HepG2 (cell line): ENCODE data around the gene UAP1L1. TPM values are rescaled to one million over a fixed set of nuclear protein-coding genes. Genes with fewer than 3 reads are reported as not detected.
"Not testable (repeated sequence)": the region's sequence is repeated elsewhere in the genome, so short reads cannot be mapped to it uniquely, and the experiment has no call there.

Experiments
- ATAC-seq: fragments of 200-7000 bp; cut with Tn5 transposase; 3 replicates; pipeline ENCODE4 v1.9.1; 2020; ENCODE audit warnings: mild to moderate bottlenecking, moderate library complexity
- BruUV-seq: library from RNA; stranded (reverse); fragments of 400-500 nt; replicated peaks from 2 replicates; lab custom pipeline; 2021; lab: Mats Ljungman, UMichigan
- CTCF ChIA-PET: fragments of 300-600 bp; formaldehyde crosslinking; extraction: SDS; loops from one replicate; lab custom pipeline; 2021; ENCODE audit warnings: low total read pairs, inconsistent platforms, low intra/inter-chr PET ratio; lab: Yijun Ruan, JAX
- POLR2A ChIA-PET: fragments of 350-600 bp; sonication (Branson Sonifier 250); formaldehyde crosslinking; loops from one replicate; lab custom pipeline; 2020; ENCODE audit warnings: antibody characterized with exemption, inconsistent platforms; lab: Yijun Ruan, JAX
- DNase-seq: peaks from one replicate; pipeline ENCODE4 v3.0.0-alpha.2; 2015; ENCODE audit warnings: low spot score
- FAIRE-seq: peaks from 3 replicates; lab custom pipeline; 2011; peaks lifted over from hg19 to GRCh38; lab: Jason Lieb, UNC
- H2AFZ ChIP-seq: one replicate; pipeline ENCODE4 v1.6.1; 2011; ENCODE audit warnings: low read length, inconsistent platforms
- H3K27ac ChIP-seq: fragments of 300-600 bp; 3 replicates; pipeline ENCODE4 v1.8.0; 2011; ENCODE audit warnings: mixed run types, mild to moderate bottlenecking, mixed read lengths, low read length, inconsistent platforms; ENCODE audit not compliant: insufficient read depth; ENCODE audit errors: extremely low read length
- H3K27me3 ChIP-seq, 2 experiments: fragments of 200-600 bp in 1 of 2; 2 replicates in 1 of 2; 3 replicates in 1 of 2; pipeline versions ENCODE4 v1.6.0 to v1.8.0; 2011; ENCODE audit warnings: low read length in 2 of 2, mild to moderate bottlenecking in 2 of 2, moderate library complexity in 2 of 2, inconsistent platforms in 1 of 2; ENCODE audit not compliant: insufficient read depth in 2 of 2, control insufficient read depth in 1 of 2
- H3K36me3 ChIP-seq, 2 experiments: fragments of 200-600 bp in 1 of 2; replicated peaks in 1 of 2; 2 replicates in 1 of 2; 3 replicates in 1 of 2; pipeline versions ENCODE4 v1.5.1 to v1.8.0; 2011; ENCODE audit warnings: low read length in 2 of 2, inconsistent platforms in 1 of 2; ENCODE audit not compliant: insufficient read depth in 2 of 2, control insufficient read depth in 1 of 2
- H3K4me1 ChIP-seq: 2 replicates; pipeline ENCODE4 v1.5.1; 2012; ENCODE audit warnings: low read length, inconsistent platforms; ENCODE audit not compliant: insufficient read depth
- H3K4me2 ChIP-seq: 2 replicates; pipeline ENCODE4 v1.6.0; 2011; ENCODE audit warnings: low read depth, low read length, inconsistent platforms
- H3K4me3 ChIP-seq, 3 experiments: fragments of 200-600 bp in 1 of 3; sonication (generic), shearing (Covaris generic) in 1 of 3; replicated peaks in 1 of 3; 2 replicates each; pipeline ENCODE4 v1.5.1; 2011 to 2016; ENCODE audit warnings: low read length in 3 of 3, inconsistent platforms in 2 of 3, low read depth in 2 of 3, mild to moderate bottlenecking in 2 of 3, control low read depth in 1 of 3, mixed read lengths in 1 of 3; ENCODE audit not compliant: insufficient read depth in 1 of 3
- H3K79me2 ChIP-seq: one replicate; pipeline ENCODE4 v1.6.1; 2011; ENCODE audit warnings: low read length, inconsistent platforms; ENCODE audit not compliant: insufficient read depth
- H3K9ac ChIP-seq: 2 replicates; pipeline ENCODE4 v1.6.0; 2011; ENCODE audit warnings: mild to moderate bottlenecking, low read depth, low read length, inconsistent platforms; ENCODE audit not compliant: insufficient read depth
- H3K9me3 ChIP-seq: 2 replicates; pipeline ENCODE4 v1.5.1; 2012; ENCODE audit warnings: mild to moderate bottlenecking, low read length
- H4K20me1 ChIP-seq: 2 replicates; pipeline ENCODE4 v1.6.0; 2011; ENCODE audit warnings: inconsistent platforms, mild to moderate bottlenecking, low read length, moderate library complexity; ENCODE audit not compliant: insufficient read depth
- ZNF282 ChIP-seq: fragments of 450-650 bp; IDR thresholded peaks from 2 replicates; pipeline ENCODE4 v1.6.1; 2018; ENCODE audit not compliant: partially characterized antibody
- WGBS: methylation state at CpG from one replicate; pipeline ENCODE4 v1.1.6; 2017; ENCODE audit warnings: low lambda C conversion rate; 5-methylcytosine and 5-hydroxymethylcytosine counted together
- in situ Hi-C: cut with HindIII; loops from 2 replicates; pipeline ENCODE4 v1.10.0; 2017; ENCODE audit warnings: low pct_unique_long_range_greater_than_20kb; ENCODE audit not compliant: extremely low pct_ligation_motif_present
- intact Hi-C: fragments of 100-400 bp; cut with micrococcal nuclease; formaldehyde crosslinking; loops from one replicate; pipeline ENCODE4 v1.10.0; 2022; ENCODE audit not compliant: unreplicated experiment
- polyA plus RNA-seq, 8 experiments: library from polyadenylated mRNA; depleted of rRNA in 3 of 8; stranded (reverse) in 7 of 8; unstranded in 1 of 8; fragments of >200 nt; fragmentation: Illumina TruSeq in 4 of 8; extraction: Trizol in 4 of 8; gene quantifications; 2 replicates each; pipeline versions ENCODE4 v1.2.1 to v1.2.3, GENCODE V29; 2011 to 2016; ENCODE audit warnings: low read depth in 4 of 8, missing spikeins in 1 of 8, mixed read lengths in 1 of 8; ENCODE audit not compliant: insufficient read depth in 1 of 8
- total RNA-seq, 5 experiments: library from RNA; depleted of rRNA; stranded (reverse); fragments of >200 nt; fragmentation: Illumina TruSeq; extraction: Trizol; gene quantifications; 2 replicates each; pipeline ENCODE4 v1.2.3, GENCODE V29; 2016; ENCODE audit warnings: low read depth in 1 of 5
- TF ChIP-seq, protein P1 (sequence below): sonication (generic); formaldehyde crosslinking; IDR thresholded peaks from 2 replicates; pipeline ENCODE4 v1.5.1; 2020; ENCODE audit warnings: mild to moderate bottlenecking, missing genetic modification reagents, moderate library complexity
- TF ChIP-seq, protein P2 (sequence below): sonication (generic); formaldehyde crosslinking; conservative IDR thresholded peaks from 2 replicates; pipeline ENCODE4 v1.4.0; 2020; ENCODE audit warnings: missing genetic modification reagents
- TF ChIP-seq, protein P3 (sequence below): sonication (generic); formaldehyde crosslinking; IDR thresholded peaks from 2 replicates; pipeline ENCODE4 v1.5.0; 2020; ENCODE audit warnings: missing genetic modification reagents
- TF ChIP-seq, protein P4 (sequence below), 2 experiments: sonication (generic) in 1 of 2; formaldehyde crosslinking in 1 of 2; IDR thresholded peaks; 2 replicates each; pipeline versions ENCODE4 v1.5.1 to v1.6.1; 2011 to 2020; ENCODE audit warnings: borderline replicate concordance in 1 of 2, low read depth in 1 of 2, low read length in 1 of 2, mild to moderate bottlenecking in 1 of 2, missing genetic modification reagents in 1 of 2, moderate library complexity in 1 of 2

Gene UAP1L1
- total and polyA plus RNA-seq, 2 of the 13 experiments (the other 11 are each of a cell fraction or from before 2014, with no cell fraction given), result 5.4 to 6.4 TPM

DNA sequence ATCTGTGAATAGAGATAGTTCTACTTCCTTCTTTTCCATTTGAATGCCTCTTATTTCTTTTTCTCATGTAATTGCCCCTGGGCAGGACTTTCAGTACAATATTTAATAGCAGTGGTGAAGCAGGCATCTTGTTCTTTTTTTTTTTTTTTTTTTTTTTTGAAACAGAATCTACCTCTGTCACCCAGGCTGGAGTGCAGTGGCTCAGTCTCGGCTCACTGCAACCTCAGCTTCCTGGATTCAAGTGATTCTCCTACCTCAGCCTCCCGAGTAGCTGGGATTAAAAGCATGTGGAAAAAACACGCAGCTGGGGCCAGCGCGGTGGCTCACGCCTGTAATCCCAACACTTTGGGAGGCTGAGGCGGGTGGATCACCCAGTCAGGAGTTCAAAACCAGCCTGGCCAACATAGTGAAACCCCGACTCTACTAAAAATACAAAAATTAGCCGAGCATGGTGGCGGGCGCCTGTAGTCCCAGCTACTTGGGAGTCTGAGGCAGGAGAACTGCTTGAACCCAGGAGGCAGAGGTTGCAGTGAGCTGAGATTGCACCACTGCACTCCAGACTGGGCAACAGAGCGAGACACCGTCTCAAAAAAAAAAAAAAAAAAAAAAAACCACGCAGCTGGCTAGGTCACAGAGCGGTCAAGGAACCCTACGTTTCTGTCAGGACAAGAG lies 45.6 kb downstream of the UAP1L1 start:
- H3K27ac ChIP-seq, H3K4me2 ChIP-seq, H4K20me1 ChIP-seq, H3K4me3 ChIP-seq, intact Hi-C loops, FAIRE-seq, H2AFZ ChIP-seq, H3K27me3 ChIP-seq, BruUV-seq, DNase-seq, H3K9ac ChIP-seq, H3K79me2 ChIP-seq, in situ Hi-C loops, H3K9me3 ChIP-seq, H3K36me3 ChIP-seq, POLR2A ChIA-PET, ATAC-seq: not testable (repeated sequence)
- CTCF ChIA-PET, result interaction anchor here (1.5 kb wide), 1 partner anchor 113 kb away, joined by 3 read pairs; no protein-coding TSS in a partner anchor
- peaks cover 29% of the 10 kb centered on the region for H3K4me1 ChIP-seq
- WGBS, result 96% methylated on average over 16 of the region's 16 CpGs

DNA sequence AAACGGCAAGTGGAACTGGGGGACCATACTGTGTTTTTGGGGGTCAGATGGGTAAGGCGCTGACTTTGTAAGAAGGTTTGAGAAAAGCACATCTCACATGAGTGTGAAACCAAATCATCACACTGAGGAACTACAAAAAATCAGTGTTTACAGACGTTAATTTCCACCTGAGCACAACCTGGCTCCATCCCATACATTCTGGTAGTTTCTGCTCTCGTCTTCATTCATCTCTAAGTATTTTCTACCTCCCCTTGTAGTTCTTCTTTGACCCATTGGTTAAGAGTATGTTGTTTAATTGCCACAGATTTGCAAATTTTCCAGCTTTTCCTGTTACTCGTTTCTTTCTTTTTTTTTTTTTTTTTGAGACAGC lies 46.1 kb downstream of the UAP1L1 start:
- no peak overlapping the region for H3K4me2 ChIP-seq
- 92% methylated on average over 5 of the region's 5 CpGs for WGBS
- CTCF ChIA-PET, result no interaction called here
- TF ChIP-seq, protein P1, sequence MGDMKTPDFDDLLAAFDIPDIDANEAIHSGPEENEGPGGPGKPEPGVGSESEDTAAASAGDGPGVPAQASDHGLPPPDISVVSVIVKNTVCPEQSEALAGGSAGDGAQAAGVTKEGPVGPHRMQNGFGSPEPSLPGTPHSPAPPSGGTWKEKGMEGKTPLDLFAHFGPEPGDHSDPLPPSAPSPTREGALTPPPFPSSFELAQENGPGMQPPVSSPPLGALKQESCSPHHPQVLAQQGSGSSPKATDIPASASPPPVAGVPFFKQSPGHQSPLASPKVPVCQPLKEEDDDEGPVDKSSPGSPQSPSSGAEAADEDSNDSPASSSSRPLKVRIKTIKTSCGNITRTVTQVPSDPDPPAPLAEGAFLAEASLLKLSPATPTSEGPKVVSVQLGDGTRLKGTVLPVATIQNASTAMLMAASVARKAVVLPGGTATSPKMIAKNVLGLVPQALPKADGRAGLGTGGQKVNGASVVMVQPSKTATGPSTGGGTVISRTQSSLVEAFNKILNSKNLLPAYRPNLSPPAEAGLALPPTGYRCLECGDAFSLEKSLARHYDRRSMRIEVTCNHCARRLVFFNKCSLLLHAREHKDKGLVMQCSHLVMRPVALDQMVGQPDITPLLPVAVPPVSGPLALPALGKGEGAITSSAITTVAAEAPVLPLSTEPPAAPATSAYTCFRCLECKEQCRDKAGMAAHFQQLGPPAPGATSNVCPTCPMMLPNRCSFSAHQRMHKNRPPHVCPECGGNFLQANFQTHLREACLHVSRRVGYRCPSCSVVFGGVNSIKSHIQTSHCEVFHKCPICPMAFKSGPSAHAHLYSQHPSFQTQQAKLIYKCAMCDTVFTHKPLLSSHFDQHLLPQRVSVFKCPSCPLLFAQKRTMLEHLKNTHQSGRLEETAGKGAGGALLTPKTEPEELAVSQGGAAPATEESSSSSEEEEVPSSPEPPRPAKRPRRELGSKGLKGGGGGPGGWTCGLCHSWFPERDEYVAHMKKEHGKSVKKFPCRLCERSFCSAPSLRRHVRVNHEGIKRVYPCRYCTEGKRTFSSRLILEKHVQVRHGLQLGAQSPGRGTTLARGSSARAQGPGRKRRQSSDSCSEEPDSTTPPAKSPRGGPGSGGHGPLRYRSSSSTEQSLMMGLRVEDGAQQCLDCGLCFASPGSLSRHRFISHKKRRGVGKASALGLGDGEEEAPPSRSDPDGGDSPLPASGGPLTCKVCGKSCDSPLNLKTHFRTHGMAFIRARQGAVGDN, result no peak
- TF ChIP-seq, protein P2, sequence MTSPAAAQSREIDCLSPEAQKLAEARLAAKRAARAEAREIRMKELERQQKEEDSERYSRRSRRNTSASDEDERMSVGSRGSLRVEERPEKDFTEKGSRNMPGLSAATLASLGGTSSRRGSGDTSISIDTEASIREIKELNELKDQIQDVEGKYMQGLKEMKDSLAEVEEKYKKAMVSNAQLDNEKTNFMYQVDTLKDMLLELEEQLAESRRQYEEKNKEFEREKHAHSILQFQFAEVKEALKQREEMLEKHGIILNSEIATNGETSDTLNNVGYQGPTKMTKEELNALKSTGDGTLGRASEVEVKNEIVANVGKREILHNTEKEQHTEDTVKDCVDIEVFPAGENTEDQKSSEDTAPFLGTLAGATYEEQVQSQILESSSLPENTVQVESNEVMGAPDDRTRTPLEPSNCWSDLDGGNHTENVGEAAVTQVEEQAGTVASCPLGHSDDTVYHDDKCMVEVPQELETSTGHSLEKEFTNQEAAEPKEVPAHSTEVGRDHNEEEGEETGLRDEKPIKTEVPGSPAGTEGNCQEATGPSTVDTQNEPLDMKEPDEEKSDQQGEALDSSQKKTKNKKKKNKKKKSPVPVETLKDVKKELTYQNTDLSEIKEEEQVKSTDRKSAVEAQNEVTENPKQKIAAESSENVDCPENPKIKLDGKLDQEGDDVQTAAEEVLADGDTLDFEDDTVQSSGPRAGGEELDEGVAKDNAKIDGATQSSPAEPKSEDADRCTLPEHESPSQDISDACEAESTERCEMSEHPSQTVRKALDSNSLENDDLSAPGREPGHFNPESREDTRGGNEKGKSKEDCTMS (CRISPR knock-in tag), result no peak
- TF ChIP-seq, protein P3, sequence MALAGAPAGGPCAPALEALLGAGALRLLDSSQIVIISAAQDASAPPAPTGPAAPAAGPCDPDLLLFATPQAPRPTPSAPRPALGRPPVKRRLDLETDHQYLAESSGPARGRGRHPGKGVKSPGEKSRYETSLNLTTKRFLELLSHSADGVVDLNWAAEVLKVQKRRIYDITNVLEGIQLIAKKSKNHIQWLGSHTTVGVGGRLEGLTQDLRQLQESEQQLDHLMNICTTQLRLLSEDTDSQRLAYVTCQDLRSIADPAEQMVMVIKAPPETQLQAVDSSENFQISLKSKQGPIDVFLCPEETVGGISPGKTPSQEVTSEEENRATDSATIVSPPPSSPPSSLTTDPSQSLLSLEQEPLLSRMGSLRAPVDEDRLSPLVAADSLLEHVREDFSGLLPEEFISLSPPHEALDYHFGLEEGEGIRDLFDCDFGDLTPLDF (CRISPR knock-in tag), result no peak
- no peak for TF ChIP-seq ZNF282
- TF ChIP-seq, protein P4, sequence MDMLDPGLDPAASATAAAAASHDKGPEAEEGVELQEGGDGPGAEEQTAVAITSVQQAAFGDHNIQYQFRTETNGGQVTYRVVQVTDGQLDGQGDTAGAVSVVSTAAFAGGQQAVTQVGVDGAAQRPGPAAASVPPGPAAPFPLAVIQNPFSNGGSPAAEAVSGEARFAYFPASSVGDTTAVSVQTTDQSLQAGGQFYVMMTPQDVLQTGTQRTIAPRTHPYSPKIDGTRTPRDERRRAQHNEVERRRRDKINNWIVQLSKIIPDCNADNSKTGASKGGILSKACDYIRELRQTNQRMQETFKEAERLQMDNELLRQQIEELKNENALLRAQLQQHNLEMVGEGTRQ (IDR thresholded peaks at IDR 0.05; ENCODE audit: low read depth, low read length), result no peak
- TF ChIP-seq, protein P4 (CRISPR knock-in tag; IDR thresholded peaks at IDR 0.05; ENCODE audit: borderline replicate concordance), result no peak

More for the DNA sequence above, 46.1 kb downstream of the UAP1L1 start:
- ATAC-seq (no peak), DNase-seq (no peak), FAIRE-seq (no peak)
- BruUV-seq, result no TSS peak
- H3K4me1 ChIP-seq, result peaks cover 31% of the 10 kb centered on the region
- no peak overlapping the region for H3K4me3 ChIP-seq
- no peaks in the 10 kb centered on the region for H3K27me3 ChIP-seq
- in situ Hi-C loops, result no loop called here
- H3K9ac ChIP-seq, result no peak overlapping the region
- H3K27ac ChIP-seq, result no peak overlapping the region
- H4K20me1 ChIP-seq, result peaks cover 5% of the 10 kb centered on the region; the same call in 1 of the 2 replicates
- no peaks in the 10 kb centered on the region for H3K36me3 ChIP-seq
- H2AFZ ChIP-seq, result no peak overlapping the region
- peaks cover 11% of the 10 kb centered on the region for H3K79me2 ChIP-seq
- POLR2A ChIA-PET, result no interaction called here
- H3K9me3 ChIP-seq, result no peaks in the 10 kb centered on the region
- intact Hi-C loops, result no loop called here
